Naive thymus-derived CD4-positive, alpha-beta T cell (primary cell): Measurements from ENCODE around the gene STK39. TPM values are rescaled to one million over a fixed set of nuclear protein-coding genes. Genes with fewer than 3 reads are reported as not detected.

Source experiments
- ATAC-seq: fragments of 150-1000 bp; cut with Tn5 transposase; 2 replicates; pipeline ENCODE4 v1.10.0; 2021; ENCODE audit warnings: mild to moderate bottlenecking, moderate library complexity
- CTCF ChIA-PET: fragments of 350-600 bp; sonication (Branson Sonifier 250); formaldehyde crosslinking; loops from one replicate; lab custom pipeline; 2021; ENCODE audit warnings: antibody characterized with exemption; lab: Charles Lee
- POLR2A ChIA-PET: fragments of 350-600 bp; sonication (Branson Sonifier 250); formaldehyde crosslinking; loops from one replicate; lab custom pipeline; 2021; ENCODE audit warnings: antibody characterized with exemption, inconsistent platforms; lab: Charles Lee
- DNase-seq, 9 donors: peaks; one replicate each; pipeline versions ENCODE4 v3.0.0 to v3.0.0-alpha.2; 2020 to 2022; ENCODE audit warnings: mixed read lengths in 1 of 9
- H3K27ac ChIP-seq: one replicate; pipeline ENCODE4 v1.7.0; 2013; ENCODE audit warnings: mild to moderate bottlenecking, low read depth, low read length, moderate library complexity
- H3K27me3 ChIP-seq, 2 donors: one replicate each; pipeline ENCODE4 v1.7.0; 2013; ENCODE audit warnings: low read length in 2 of 2, mild to moderate bottlenecking in 2 of 2, moderate library complexity in 2 of 2; ENCODE audit not compliant: control insufficient read depth in 2 of 2, insufficient read depth in 2 of 2
- H3K36me3 ChIP-seq, 3 experiments: 1 replicate in 2 of 3; 2 replicates in 1 of 3; pipeline ENCODE4 v1.7.0; 2013; ENCODE audit warnings: low read length in 3 of 3, mild to moderate bottlenecking in 3 of 3, moderate library complexity in 1 of 3; ENCODE audit not compliant: insufficient read depth in 3 of 3, control insufficient read depth in 2 of 3
- H3K4me1 ChIP-seq, 2 donors: one replicate each; pipeline ENCODE4 v1.7.0; 2013; ENCODE audit warnings: low read length in 2 of 2, mild to moderate bottlenecking in 2 of 2, moderate library complexity in 1 of 2; ENCODE audit not compliant: control insufficient read depth in 2 of 2, insufficient read depth in 2 of 2
- H3K4me3 ChIP-seq: 2 replicates; pipeline ENCODE4 v1.7.0; 2013; ENCODE audit warnings: mild to moderate bottlenecking, low read length
- H3K9me3 ChIP-seq, 3 experiments: 1 replicate in 2 of 3; 2 replicates in 1 of 3; pipeline ENCODE4 v1.7.0; 2013; ENCODE audit warnings: low read length in 3 of 3; ENCODE audit not compliant: control insufficient read depth in 2 of 3
- H3K27ac Mint-ChIP-seq, 9 donors: one replicate each; pipeline ENCODE4 v1.8.0; 2020 to 2022; ENCODE audit warnings: mixed read lengths in 9 of 9, mild to moderate bottlenecking in 8 of 9, moderate library complexity in 5 of 9, inconsistent platforms in 2 of 9
- H3K27me3 Mint-ChIP-seq, 5 donors: one replicate each; pipeline ENCODE4 v1.8.0; 2021 to 2022; ENCODE audit warnings: mixed read lengths in 5 of 5, mild to moderate bottlenecking in 1 of 5
- H3K36me3 Mint-ChIP-seq, 5 donors: one replicate each; pipeline ENCODE4 v1.8.0; 2020 to 2022; ENCODE audit warnings: mixed read lengths in 5 of 5, mild to moderate bottlenecking in 3 of 5, inconsistent platforms in 1 of 5
- H3K4me1 Mint-ChIP-seq, 7 donors: one replicate each; pipeline ENCODE4 v1.8.0; 2020 to 2022; ENCODE audit warnings: mixed read lengths in 7 of 7, mild to moderate bottlenecking in 3 of 7, inconsistent platforms in 1 of 7
- H3K4me3 Mint-ChIP-seq, 10 donors: one replicate each; pipeline ENCODE4 v1.8.0; 2020 to 2022; ENCODE audit warnings: mild to moderate bottlenecking in 10 of 10, mixed read lengths in 10 of 10, moderate library complexity in 6 of 10, inconsistent platforms in 2 of 10
- H3K9me3 Mint-ChIP-seq, 11 donors: one replicate each; pipeline ENCODE4 v1.8.0; 2020 to 2022; ENCODE audit warnings: mixed read lengths in 11 of 11, mild to moderate bottlenecking in 4 of 11, inconsistent platforms in 1 of 11, moderate library complexity in 1 of 11
- intact Hi-C, 2 donors: fragments of 100-400 bp; cut with micrococcal nuclease; formaldehyde crosslinking; loops; one replicate each; pipeline ENCODE4 v1.15.1; 2023
- polyA plus RNA-seq, 2 donors: library from polyadenylated mRNA; unstranded; fragments of 300-500 nt; fragmentation: Illumina TruSeq; gene quantifications; one replicate each; pipeline ENCODE4 v1.2.3, GENCODE V29; 2021
- total RNA-seq, 6 experiments: library from RNA in 5 of 6; stranded (reverse) in 5 of 6; gene quantifications; 1 replicate in 5 of 6; 2 replicates in 1 of 6; pipeline ENCODE4 v1.2.3 and lab custom pipeline; 2021 to 2026

Gene STK39
- total and polyA plus RNA-seq, 7 experiments from 2014 or later, result 2.7 to 33.9 (median 16.9) TPM

DNA sequence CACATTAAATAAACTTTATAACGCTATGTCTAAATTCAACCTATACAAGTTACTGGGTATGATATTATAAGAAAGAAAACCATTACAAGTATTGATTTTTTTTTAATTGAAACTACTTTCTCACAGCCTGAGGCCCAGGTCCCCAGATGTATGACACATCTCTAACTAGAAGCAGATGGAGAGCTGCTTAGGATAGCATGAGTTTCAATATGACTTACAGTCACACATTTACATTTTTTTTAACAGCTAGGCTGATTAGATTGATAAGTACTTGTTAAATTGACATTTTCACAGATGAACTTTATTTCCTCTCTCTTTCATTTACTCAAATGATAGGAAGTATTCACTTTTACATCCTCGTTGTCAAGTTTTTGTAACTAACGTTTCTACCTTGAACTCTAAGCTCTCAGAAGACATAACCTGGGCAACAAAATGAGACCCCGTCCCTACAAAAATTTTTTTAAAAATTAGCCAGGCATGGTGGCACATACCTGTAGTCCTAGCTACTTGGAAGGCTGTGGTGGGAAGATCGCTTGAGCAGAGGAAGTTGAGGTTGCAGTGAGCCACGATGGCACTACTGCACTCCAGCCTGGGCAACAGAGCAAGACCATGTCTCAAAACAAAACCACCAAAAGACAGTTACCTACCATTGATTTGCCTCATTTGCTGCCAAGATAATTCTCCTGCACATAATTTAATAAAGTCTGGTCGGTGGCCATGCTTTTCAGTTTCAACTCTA, 52.4 kb downstream of the STK39 start:
- peak in 3 of 9 donors; percentile 6 to 11 (median 7) for DNase-seq
- Histone ChIP-seq H3K4me1 (peaks cover 34 to 50% of the 10 kb centered on the region in 2 donors), H3K4me3 (peak overlapping the region; percentile 14), H3K27me3 (no peaks in the 10 kb centered on the region), H3K36me3 (no peaks in the 10 kb centered on the region), H3K27ac (peak overlapping the region; percentile 14), H3K9me3 (no peaks in the 10 kb centered on the region)
- peak; percentile 66 for ATAC-seq
- H3K4me1 Mint-ChIP-seq, result peaks cover 49 to 90% (median 73%) of the 10 kb centered on the region in 7 donors
- H3K36me3 Mint-ChIP-seq, result peaks cover 0 to 10% (median 0%) of the 10 kb centered on the region in 5 donors
- no peaks in the 10 kb centered on the region for H3K27me3 Mint-ChIP-seq
- H3K4me3 Mint-ChIP-seq, result peak overlapping the region; percentile 18 to 78 (median 61)
- H3K9me3 Mint-ChIP-seq, result peaks cover 0 to 2% (median 0%) of the 10 kb centered on the region in 11 donors
- CTCF ChIA-PET, result interaction anchor here (0.6 to 1.1 kb wide), 2 partner anchors 11 to 19 kb away, joined by 3 read pairs; no protein-coding TSS in a partner anchor
- POLR2A ChIA-PET, result interaction anchor here (0.6 to 1.2 kb wide), 3 partner anchors 10 to 55 kb away, joined by 3 read pairs; no protein-coding TSS in a partner anchor
- H3K27ac Mint-ChIP-seq, result peak overlapping the region; percentile 10 to 91 (median 80)
- intact Hi-C loops, result loop anchor here (2.0 to 5.0 kb wide), 5 partner anchors 16 to 52 kb away; partner anchors contain the start of gene STK39 (in 1 of the 2)

DNA sequence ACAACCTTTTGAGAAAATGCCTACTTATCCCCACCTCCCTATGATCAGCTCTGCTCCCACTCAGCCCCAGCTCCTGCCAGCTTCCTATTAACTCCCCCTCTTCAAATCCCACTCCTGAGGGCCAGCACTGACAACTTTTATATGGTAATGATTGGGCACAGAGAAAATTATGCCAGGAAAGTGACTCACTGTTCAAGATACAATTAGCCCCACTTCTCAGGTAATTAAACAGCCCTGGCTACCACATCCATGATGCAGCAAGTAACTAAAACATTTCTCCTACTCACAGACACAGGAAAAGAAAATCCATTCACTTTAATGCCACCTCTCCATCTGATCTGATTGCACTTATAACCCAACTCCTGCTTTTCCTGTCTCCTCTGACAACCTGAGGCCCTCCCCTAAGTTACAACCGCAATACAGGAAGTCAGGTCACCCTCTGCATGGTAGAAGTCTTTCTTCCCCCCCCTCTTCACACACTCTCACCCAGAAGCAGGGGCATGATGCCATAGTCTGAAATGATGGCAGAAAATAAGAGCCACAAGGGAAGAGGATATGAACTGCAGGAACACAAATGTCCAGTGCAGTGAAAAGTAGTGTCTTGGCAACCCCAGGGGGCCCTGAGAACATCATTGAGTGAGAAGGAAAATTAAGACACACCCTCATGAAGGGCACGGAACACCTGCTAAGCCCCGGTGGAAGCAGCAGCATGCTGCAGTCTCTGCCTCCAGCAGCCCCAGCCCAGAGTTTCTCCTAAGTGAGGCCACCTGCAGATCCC, 54.4 kb downstream of the STK39 start:
- Histone ChIP-seq H3K9me3 (no peaks in the 10 kb centered on the region), H3K27ac (peak overlapping the region; percentile 31), H3K27me3 (no peaks in the 10 kb centered on the region), H3K4me1 (peaks cover 34 to 50% of the 10 kb centered on the region in 2 donors), H3K4me3 (peak overlapping the region; percentile 22), H3K36me3 (no peaks in the 10 kb centered on the region)
- Mint-ChIP-seq H3K27me3 (no peaks in the 10 kb centered on the region), H3K27ac (peak overlapping the region; percentile 24 to 81 (median 38)), H3K4me1 (peaks cover 48 to 87% (median 78%) of the 10 kb centered on the region in 7 donors), H3K9me3 (peaks cover 0 to 2% (median 0%) of the 10 kb centered on the region in 11 donors), H3K36me3 (peaks cover 0 to 10% (median 7%) of the 10 kb centered on the region in 5 donors), H3K4me3 (peak overlapping the region; percentile 34 to 80 (median 68))
- DNase-seq (peak in 7 of 9 donors; percentile 66 to 79 (median 69)), ATAC-seq (peak; percentile 91)
- CTCF ChIA-PET, result no interaction called here
- POLR2A ChIA-PET, result no interaction called here
- intact Hi-C loops, result loop anchor here (1.0 to 5.0 kb wide), 4 partner anchors 18 to 56 kb away; partner anchors contain the start of gene STK39 (in 1 of the 2)

DNA sequence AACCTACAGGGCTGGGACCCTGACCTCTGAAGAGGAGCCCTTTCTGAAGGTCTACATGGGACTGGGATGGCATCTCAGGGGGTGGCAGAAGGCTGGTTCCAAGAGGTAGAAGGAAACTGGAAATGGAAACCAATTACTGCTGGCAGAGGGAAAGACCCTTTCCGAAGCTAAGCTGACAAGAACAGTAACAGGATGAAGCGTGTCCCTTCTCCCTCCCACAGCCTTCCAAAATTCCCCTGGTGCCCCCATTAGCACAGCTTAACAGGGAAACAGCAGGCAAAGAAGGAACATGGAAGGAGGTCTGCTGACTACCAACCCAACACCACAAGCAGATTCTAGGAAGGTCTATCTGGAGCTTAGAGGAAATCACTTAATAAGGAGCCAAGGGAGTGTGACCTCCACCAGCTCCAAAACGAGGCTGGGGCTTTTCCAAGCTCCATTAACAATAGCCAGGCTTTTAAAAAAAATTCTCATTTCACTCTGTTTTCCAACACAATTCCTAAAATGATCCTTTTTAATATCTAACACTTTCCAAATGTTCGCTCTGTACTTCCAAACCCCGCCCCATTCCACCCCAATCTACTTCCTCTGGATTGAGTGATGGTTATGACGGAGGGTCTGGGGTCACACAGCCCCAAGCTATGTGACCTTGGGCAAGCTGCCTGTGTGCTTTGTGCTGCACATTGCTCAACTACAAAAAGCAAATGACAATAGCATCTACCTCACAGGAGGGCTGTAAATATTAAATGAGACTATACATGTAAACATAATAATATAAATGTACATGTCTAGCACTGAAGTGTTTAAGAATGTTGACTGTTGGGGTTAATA, 55.2 kb downstream of the STK39 start:
- H3K4me3 ChIP-seq, result no peak overlapping the region
- peak overlapping the region in 2 of 10 donors; percentile 71 to 76 for H3K4me3 Mint-ChIP-seq
- H3K27me3 Mint-ChIP-seq, result no peaks in the 10 kb centered on the region
- ChIA-PET POLR2A (interaction anchor here (0.5 to 0.8 kb wide), 2 partner anchors 19 to 24 kb away, joined by 3 read pairs; no protein-coding TSS in a partner anchor), CTCF (interaction anchor here (0.9 kb wide), 1 partner anchor 155 kb away, joined by 3 read pairs; no protein-coding TSS in a partner anchor)
- H3K36me3 ChIP-seq, result no peaks in the 10 kb centered on the region
- no peak for DNase-seq
- no peaks in the 10 kb centered on the region for H3K27me3 ChIP-seq
- intact Hi-C loops, result loop anchor here (2.0 to 5.0 kb wide), 2 partner anchors 40 to 55 kb away; no protein-coding TSS in a partner anchor
- no peak overlapping the region for H3K27ac ChIP-seq
- H3K27ac Mint-ChIP-seq, result peak overlapping the region in 4 of 9 donors; percentile 1 to 69 (median 49)
- H3K4me1 ChIP-seq, result peaks cover 34 to 50% of the 10 kb centered on the region in 2 donors
- H3K36me3 Mint-ChIP-seq, result peaks cover 0 to 10% (median 6%) of the 10 kb centered on the region in 5 donors
- H3K9me3 ChIP-seq, result no peaks in the 10 kb centered on the region
- peaks cover 0 to 2% (median 0%) of the 10 kb centered on the region in 11 donors for H3K9me3 Mint-ChIP-seq
- ATAC-seq, result no peak
- H3K4me1 Mint-ChIP-seq, result peaks cover 48 to 85% (median 81%) of the 10 kb centered on the region in 7 donors

DNA sequence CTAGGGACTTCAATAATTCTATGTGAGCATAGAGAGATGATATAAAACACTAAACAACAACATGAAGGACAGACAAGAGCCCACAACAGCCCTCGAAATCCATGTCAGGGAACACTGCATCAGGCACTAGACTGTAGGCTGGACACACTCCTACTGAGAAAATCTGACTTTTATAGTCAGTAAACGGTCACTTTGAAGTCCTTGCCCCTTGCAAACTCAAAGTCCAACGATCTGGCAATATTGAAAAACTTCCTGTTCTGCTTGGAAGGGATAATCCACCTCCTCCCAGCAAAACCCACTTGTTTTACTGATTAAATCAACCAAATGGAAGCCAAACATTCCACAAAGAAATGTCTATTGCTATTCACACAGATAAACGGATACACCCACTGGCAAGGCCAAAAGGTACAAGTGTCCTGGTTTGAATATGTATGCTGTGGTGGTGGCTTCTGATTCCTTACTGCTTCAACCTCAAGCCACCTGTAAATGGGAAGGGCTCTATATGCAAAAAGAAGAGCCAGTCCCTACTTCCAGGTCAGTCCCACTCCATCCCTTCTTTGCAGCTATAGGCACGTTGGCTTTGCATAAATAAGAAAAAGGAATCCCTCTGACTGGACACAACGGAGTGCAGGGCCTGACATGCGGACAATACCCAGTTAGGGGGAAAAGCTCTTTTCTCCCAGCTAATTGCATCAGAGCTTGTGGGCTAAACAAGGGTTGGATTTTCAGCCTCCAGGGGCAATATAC, 56.6 kb downstream of the STK39 start:
- no peak overlapping the region for H3K4me3 ChIP-seq
- no peaks in the 10 kb centered on the region for H3K27me3 ChIP-seq
- CTCF ChIA-PET, result no interaction called here
- H3K9me3 ChIP-seq, result no peaks in the 10 kb centered on the region
- POLR2A ChIA-PET, result no interaction called here
- Mint-ChIP-seq H3K36me3 (peaks cover 0 to 7% (median 4%) of the 10 kb centered on the region in 5 donors), H3K27me3 (no peaks in the 10 kb centered on the region), H3K9me3 (no peaks in the 10 kb centered on the region), H3K4me3 (no peak overlapping the region), H3K4me1 (peaks cover 47 to 83% (median 78%) of the 10 kb centered on the region in 7 donors), H3K27ac (no peak overlapping the region)
- H3K4me1 ChIP-seq, result peaks cover 41 to 47% of the 10 kb centered on the region in 2 donors
- DNase-seq, result no peak
- no peaks in the 10 kb centered on the region for H3K36me3 ChIP-seq
- ATAC-seq, result no peak
- H3K27ac ChIP-seq, result no peak overlapping the region
- intact Hi-C loops, result loop anchor here in 1 of 2 donors (5.0 kb wide), 1 partner anchor 42 kb away; no protein-coding TSS in a partner anchor

DNA sequence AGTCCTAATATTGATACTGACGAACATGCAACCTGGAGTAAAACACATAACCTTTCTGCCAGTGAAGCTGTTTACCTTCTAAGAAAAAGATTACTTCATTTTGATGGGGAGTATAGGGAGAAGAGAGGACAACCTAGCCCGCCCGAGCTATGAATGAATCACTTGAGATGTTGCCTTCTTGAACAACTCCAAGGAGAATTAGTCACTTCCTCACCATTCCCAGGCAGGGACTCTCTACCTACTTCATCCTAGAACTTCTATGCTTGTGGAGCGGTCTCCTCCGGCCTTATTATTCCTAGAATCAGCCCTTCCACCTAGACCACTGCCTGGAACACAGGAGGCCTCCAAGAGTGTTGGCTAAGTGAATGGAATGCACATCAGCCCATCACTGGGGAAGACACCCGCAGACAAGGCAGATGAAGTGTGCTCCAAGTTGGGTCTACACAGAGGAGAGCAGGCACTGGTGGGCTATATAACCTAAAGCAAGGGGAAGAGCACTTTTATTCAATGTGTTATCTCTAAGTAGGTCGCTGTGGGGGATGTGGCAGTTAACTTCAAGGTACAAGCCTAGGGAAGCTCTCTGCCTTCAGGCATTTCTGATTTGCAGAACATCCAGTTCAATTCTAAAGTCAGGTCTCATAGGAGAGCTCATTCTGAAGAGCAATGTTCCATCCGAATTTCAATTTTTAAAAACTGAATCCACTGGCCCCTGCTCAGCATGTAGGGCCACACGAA, 57.4 kb downstream of the STK39 start:
- Mint-ChIP-seq H3K36me3 (peaks cover 0 to 7% (median 1%) of the 10 kb centered on the region in 5 donors), H3K4me1 (peaks cover 40 to 83% (median 78%) of the 10 kb centered on the region in 7 donors)
- CTCF ChIA-PET, result no interaction called here

More for the DNA sequence above, 57.4 kb downstream of the STK39 start:
- H3K4me1 ChIP-seq, result peaks cover 36 to 40% of the 10 kb centered on the region in 2 donors
- no peaks in the 10 kb centered on the region for H3K27me3 Mint-ChIP-seq
- ATAC-seq (no peak), DNase-seq (no peak)
- H3K4me3 ChIP-seq, result no peak overlapping the region
- H3K36me3 ChIP-seq, result no peaks in the 10 kb centered on the region
- intact Hi-C loops, result loop anchor here in 1 of 2 donors (5.0 kb wide), 1 partner anchor 42 kb away; no protein-coding TSS in a partner anchor
- H3K27ac ChIP-seq, result no peak overlapping the region
- POLR2A ChIA-PET, result interaction anchor here (0.9 kb wide), 1 partner anchor 240 kb away, joined by 3 read pairs; no protein-coding TSS in a partner anchor
- no peaks in the 10 kb centered on the region for H3K27me3 ChIP-seq
- H3K4me3 Mint-ChIP-seq, result peak overlapping the region in 1 of 10 donors; percentile 43
- no peak overlapping the region for H3K27ac Mint-ChIP-seq
- no peaks in the 10 kb centered on the region for H3K9me3 Mint-ChIP-seq
- no peaks in the 10 kb centered on the region for H3K9me3 ChIP-seq
